ENCODE results near the gene CCDC192.

GRCh38 chr5:127894461-127894860 is 191.3 kb downstream of the CCDC192 start:
- TF ChIP-seq MAFK (IDR thresholded peaks at IDR 0.05; ENCODE audit: partially characterized antibody) (no peak), EP300 (IDR thresholded peaks at IDR 0.05) (no peak), ZC3H11A (IDR thresholded peaks at IDR 0.05) (no peak), POLR2A (IDR thresholded peaks at IDR 0.05; ENCODE audit: low read length) (no peak), CBX8 (IDR thresholded peaks at IDR 0.05) (no peak), RAD21 (conservative IDR thresholded peaks at IDR 0.05 in 1 of 2, IDR thresholded peaks at IDR 0.05 in 1 of 2) (no peak), BHLHE40 (IDR thresholded peaks at IDR 0.05; ENCODE audit: low read depth, low read length) (no peak), ZFP36 (IDR thresholded peaks at IDR 0.05; ENCODE audit: borderline replicate concordance, partially characterized antibody) (no peak)
- TF ChIP-seq, protein P1, sequence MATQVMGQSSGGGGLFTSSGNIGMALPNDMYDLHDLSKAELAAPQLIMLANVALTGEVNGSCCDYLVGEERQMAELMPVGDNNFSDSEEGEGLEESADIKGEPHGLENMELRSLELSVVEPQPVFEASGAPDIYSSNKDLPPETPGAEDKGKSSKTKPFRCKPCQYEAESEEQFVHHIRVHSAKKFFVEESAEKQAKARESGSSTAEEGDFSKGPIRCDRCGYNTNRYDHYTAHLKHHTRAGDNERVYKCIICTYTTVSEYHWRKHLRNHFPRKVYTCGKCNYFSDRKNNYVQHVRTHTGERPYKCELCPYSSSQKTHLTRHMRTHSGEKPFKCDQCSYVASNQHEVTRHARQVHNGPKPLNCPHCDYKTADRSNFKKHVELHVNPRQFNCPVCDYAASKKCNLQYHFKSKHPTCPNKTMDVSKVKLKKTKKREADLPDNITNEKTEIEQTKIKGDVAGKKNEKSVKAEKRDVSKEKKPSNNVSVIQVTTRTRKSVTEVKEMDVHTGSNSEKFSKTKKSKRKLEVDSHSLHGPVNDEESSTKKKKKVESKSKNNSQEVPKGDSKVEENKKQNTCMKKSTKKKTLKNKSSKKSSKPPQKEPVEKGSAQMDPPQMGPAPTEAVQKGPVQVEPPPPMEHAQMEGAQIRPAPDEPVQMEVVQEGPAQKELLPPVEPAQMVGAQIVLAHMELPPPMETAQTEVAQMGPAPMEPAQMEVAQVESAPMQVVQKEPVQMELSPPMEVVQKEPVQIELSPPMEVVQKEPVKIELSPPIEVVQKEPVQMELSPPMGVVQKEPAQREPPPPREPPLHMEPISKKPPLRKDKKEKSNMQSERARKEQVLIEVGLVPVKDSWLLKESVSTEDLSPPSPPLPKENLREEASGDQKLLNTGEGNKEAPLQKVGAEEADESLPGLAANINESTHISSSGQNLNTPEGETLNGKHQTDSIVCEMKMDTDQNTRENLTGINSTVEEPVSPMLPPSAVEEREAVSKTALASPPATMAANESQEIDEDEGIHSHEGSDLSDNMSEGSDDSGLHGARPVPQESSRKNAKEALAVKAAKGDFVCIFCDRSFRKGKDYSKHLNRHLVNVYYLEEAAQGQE (IDR thresholded peaks at IDR 0.05) = no peak
- TF ChIP-seq, protein P2, sequence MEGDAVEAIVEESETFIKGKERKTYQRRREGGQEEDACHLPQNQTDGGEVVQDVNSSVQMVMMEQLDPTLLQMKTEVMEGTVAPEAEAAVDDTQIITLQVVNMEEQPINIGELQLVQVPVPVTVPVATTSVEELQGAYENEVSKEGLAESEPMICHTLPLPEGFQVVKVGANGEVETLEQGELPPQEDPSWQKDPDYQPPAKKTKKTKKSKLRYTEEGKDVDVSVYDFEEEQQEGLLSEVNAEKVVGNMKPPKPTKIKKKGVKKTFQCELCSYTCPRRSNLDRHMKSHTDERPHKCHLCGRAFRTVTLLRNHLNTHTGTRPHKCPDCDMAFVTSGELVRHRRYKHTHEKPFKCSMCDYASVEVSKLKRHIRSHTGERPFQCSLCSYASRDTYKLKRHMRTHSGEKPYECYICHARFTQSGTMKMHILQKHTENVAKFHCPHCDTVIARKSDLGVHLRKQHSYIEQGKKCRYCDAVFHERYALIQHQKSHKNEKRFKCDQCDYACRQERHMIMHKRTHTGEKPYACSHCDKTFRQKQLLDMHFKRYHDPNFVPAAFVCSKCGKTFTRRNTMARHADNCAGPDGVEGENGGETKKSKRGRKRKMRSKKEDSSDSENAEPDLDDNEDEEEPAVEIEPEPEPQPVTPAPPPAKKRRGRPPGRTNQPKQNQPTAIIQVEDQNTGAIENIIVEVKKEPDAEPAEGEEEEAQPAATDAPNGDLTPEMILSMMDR (IDR thresholded peaks at IDR 0.05) = no peak
- TF ChIP-seq, protein P3, sequence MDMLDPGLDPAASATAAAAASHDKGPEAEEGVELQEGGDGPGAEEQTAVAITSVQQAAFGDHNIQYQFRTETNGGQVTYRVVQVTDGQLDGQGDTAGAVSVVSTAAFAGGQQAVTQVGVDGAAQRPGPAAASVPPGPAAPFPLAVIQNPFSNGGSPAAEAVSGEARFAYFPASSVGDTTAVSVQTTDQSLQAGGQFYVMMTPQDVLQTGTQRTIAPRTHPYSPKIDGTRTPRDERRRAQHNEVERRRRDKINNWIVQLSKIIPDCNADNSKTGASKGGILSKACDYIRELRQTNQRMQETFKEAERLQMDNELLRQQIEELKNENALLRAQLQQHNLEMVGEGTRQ (IDR thresholded peaks at IDR 0.05) = no peak
- TF ChIP-seq, protein P4, sequence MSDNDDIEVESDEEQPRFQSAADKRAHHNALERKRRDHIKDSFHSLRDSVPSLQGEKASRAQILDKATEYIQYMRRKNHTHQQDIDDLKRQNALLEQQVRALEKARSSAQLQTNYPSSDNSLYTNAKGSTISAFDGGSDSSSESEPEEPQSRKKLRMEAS (IDR thresholded peaks at IDR 0.05) = no peak
